Measurements from ENCODE around the gene SPTBN1. TPM values are rescaled to one million over a fixed set of nuclear protein-coding genes. Genes with fewer than 3 reads are reported as not detected.

Gene SPTBN1
- total and polyA plus RNA-seq, 9 of the 15 experiments (the other 6 are each of a cell fraction or from before 2014, with no cell fraction given) = 8.9 to 66.8 (median 31.4) TPM

DNA sequence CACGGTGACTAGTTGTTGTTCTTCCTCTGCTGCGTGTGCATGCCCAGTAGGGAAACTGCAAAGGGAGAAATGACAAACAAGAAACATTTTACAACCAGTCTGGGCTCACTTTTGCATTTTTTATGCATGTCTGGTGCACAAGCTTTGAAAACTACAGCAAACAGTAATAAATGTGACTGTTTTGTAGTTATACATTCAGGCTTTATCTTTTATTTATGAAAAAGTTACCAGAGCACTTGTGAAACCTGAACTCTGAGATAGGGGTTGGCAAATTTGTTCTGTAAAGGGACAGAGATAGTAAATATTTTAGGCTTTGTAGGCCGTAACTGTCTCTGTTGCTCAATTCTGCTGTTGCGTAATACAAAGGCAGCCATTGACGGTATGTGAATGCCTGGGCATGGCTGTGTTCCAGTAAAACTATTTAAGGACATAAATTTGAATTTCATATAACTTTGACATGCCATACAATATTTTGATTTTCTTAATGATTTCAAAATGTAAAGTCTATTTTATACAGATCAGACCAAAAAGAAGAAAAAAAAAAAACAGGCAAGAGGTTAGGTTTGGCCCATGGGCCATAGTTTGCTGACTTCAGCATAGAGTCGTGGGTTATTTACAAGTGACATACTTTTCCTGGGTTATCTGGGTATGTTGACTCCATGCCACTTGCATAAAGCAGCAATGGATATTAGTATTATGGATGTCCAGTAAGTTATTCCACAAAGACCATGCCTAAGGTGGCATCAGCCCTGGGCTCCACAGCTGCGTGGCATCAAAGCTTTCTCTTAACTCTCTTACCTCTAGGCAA is 213.8 kb downstream of the SPTBN1 start:
- in situ Hi-C loops (cut with MboI) = no loop called here
- peaks cover 0 to 8% of the 10 kb centered on the region in 2 experiments; a peak in 3 of 5 replicates for H3K27me3 ChIP-seq (ENCODE audit: control insufficient read depth in 2 of 2, insufficient read depth in 2 of 2, low read length in 2 of 2)
- H3K79me2 ChIP-seq (ENCODE audit: control insufficient read depth, insufficient read depth, low read length) = no peaks in the 10 kb centered on the region
- WGBS (ENCODE audit: insufficient coverage, low coverage, missing lambda C conversion rate) = 76% methylated on average over 7 of the region's 7 CpGs
- intact Hi-C loops (cut with micrococcal nuclease) = loop anchor here (5.0 kb wide), 1 partner anchor 32 kb away; no protein-coding TSS in a partner anchor
- no TSS peak for BruUV-seq (replicated peaks)
- H3K9me1 ChIP-seq (ENCODE audit: control insufficient read depth, insufficient read depth, low read length) = no peaks in the 10 kb centered on the region
- ATAC-seq = no peak
- no peak overlapping the region for H3K4me3 ChIP-seq
- FAIRE-seq = no peak
- peaks cover 50% of the 10 kb centered on the region; the same call in 2 of the 3 replicates for H3K36me3 ChIP-seq (ENCODE audit: control insufficient read depth, insufficient read depth, low read length)
- no peaks in the 10 kb centered on the region for H4K20me1 ChIP-seq (replicated peaks; ENCODE audit: control insufficient read depth, insufficient read depth, low read length)
- H3K9me3 ChIP-seq (replicated peaks; ENCODE audit: control insufficient read depth, insufficient read depth, low read depth, low read length) = no peaks in the 10 kb centered on the region
- peaks cover 0 to 6% of the 10 kb centered on the region in 2 experiments; a peak in 1 of 5 replicates for H3K4me1 ChIP-seq (replicated peaks in 1 of 2; ENCODE audit: control insufficient read depth in 2 of 2, insufficient read depth in 2 of 2, low read length in 2 of 2)
- DNase-seq (ENCODE audit: extremely low read depth in 1 of 4, low spot score in 3 of 4) = no peak
- CTCF ChIA-PET (ENCODE audit: low intra/inter-chr PET ratio) = no interaction called here
- H3K9ac ChIP-seq (ENCODE audit: insufficient read depth in 1 of 2, low read depth in 2 of 2, low read length in 2 of 2) = no peak overlapping the region
- no peak overlapping the region for H3K4me2 ChIP-seq (ENCODE audit: insufficient read depth, low read length)
- H2AFZ ChIP-seq (ENCODE audit: low read depth, low read length) = no peak overlapping the region
- no peak overlapping the region for H3K27ac ChIP-seq (ENCODE audit: extremely low read depth, low read depth, low read length)
- POLR2A ChIA-PET = no interaction called here
- TF ChIP-seq ELF1 (tag; IDR thresholded peaks at IDR 0.05) (no peak), SP1 (CRISPR knock-in tag; IDR thresholded peaks at IDR 0.05) (no peak), MAFK (IDR thresholded peaks at IDR 0.05; ENCODE audit: low read length) (no peak), RBM22 (IDR thresholded peaks at IDR 0.05; ENCODE audit: low read depth, low read length, poor library complexity, severe bottlenecking) (no peak), CREM (IDR thresholded peaks at IDR 0.05; ENCODE audit: low read depth) (no peak), HNRNPH1 (optimal IDR thresholded peaks at IDR 0.05; ENCODE audit: low read depth, low read length) (no peak), ELK3 (CRISPR knock-in tag; IDR thresholded peaks at IDR 0.05) (no peak), SRF (CRISPR knock-in tag; IDR thresholded peaks at IDR 0.05) (no peak), YY1 (IDR thresholded peaks at IDR 0.05; ENCODE audit: borderline replicate concordance in 1 of 3, control insufficient read depth in 1 of 3, extremely low read depth in 1 of 3, insufficient read depth in 3 of 3, insufficient read length in 1 of 3, insufficient replicate concordance in 2 of 3, low read depth in 1 of 3, low read length in 2 of 3) (peak in 1 of 3 experiments; percentile 18), SRSF7 (optimal IDR thresholded peaks at IDR 0.05; ENCODE audit: low read depth, low read length) (no peak), CEBPB (tag; IDR thresholded peaks at IDR 0.05) (peak; percentile 99), CEBPG (CRISPR knock-in tag; IDR thresholded peaks at IDR 0.05) (peak; percentile 66; the same call in 1 of the 2 replicates), CEBPG (tag; conservative IDR thresholded peaks at IDR 0.05 in 1 of 2, IDR thresholded peaks at IDR 0.05 in 1 of 2) (peak; percentile 95 to 98), SETDB1 (IDR thresholded peaks at IDR 0.05; ENCODE audit: low read length) (no peak), MYC (IDR thresholded peaks at IDR 0.05; ENCODE audit: low read depth, low read length) (no peak), MYC (CRISPR knock-in tag; IDR thresholded peaks at IDR 0.05; ENCODE audit: borderline replicate concordance, low read depth) (no peak), ADNP (tag; IDR thresholded peaks at IDR 0.05) (no peak), MEF2D (tag; conservative IDR thresholded peaks at IDR 0.05; ENCODE audit: low read depth) (no peak), ZNF121 (CRISPR knock-in tag; conservative IDR thresholded peaks at IDR 0.05) (no peak)
- TF ChIP-seq, protein P1, sequence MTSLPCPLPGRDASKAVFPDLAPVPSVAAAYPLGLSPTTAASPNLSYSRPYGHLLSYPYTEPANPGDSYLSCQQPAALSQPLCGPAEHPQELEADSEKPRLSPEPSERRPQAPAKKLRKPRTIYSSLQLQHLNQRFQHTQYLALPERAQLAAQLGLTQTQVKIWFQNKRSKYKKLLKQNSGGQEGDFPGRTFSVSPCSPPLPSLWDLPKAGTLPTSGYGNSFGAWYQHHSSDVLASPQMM (CRISPR knock-in tag; IDR thresholded peaks at IDR 0.05) = no peak

Measured in K562 (cell line).